GM23248 (cell line): ENCODE data around the gene C16orf78. TPM values are rescaled to one million over a fixed set of nuclear protein-coding genes. Genes with fewer than 3 reads are reported as not detected.

Experiments
- DNase-seq: peaks from one replicate; pipeline ENCODE4 v3.0.0-alpha.2; 2015
- H2AFZ ChIP-seq: fragments of 200-600 bp; sonication (generic); 2 replicates; pipeline ENCODE4 v1.6.1; 2016; ENCODE audit warnings: antibody characterized with exemption
- H3F3A ChIP-seq: fragments of 200-600 bp; sonication (generic); 2 replicates; pipeline ENCODE4 v1.6.1; 2016; ENCODE audit warnings: mild to moderate bottlenecking, antibody characterized with exemption, mixed run types; ENCODE audit not compliant: insufficient read depth
- H3K27ac ChIP-seq: fragments of 200-600 bp; sonication (generic); 2 replicates; pipeline ENCODE4 v1.5.1; 2016; ENCODE audit warnings: mild to moderate bottlenecking
- H3K27me3 ChIP-seq: fragments of 200-600 bp; sonication (generic); replicated peaks from 2 replicates; pipeline ENCODE4 v1.6.1; 2016; ENCODE audit warnings: mild to moderate bottlenecking; ENCODE audit not compliant: insufficient read depth
- H3K36me3 ChIP-seq: fragments of 200-600 bp; sonication (generic); 2 replicates; pipeline ENCODE4 v1.6.1; 2016; ENCODE audit warnings: low read depth, mild to moderate bottlenecking
- H3K4me1 ChIP-seq: fragments of 200-600 bp; sonication (generic); 2 replicates; pipeline ENCODE4 v1.6.1; 2016; ENCODE audit warnings: mild to moderate bottlenecking; ENCODE audit not compliant: insufficient read depth
- H3K4me2 ChIP-seq: fragments of 200-600 bp; sonication (generic); one replicate; pipeline ENCODE4 v1.6.1; 2016; ENCODE audit warnings: mild to moderate bottlenecking; ENCODE audit not compliant: unreplicated experiment
- H3K4me3 ChIP-seq: fragments of 200-600 bp; sonication (generic); 2 replicates; pipeline ENCODE4 v1.5.1; 2016; ENCODE audit warnings: mild to moderate bottlenecking
- H3K79me2 ChIP-seq: fragments of 200-600 bp; sonication (generic); 2 replicates; pipeline ENCODE4 v1.6.1; 2016; ENCODE audit warnings: mild to moderate bottlenecking; ENCODE audit not compliant: insufficient read depth
- H3K9ac ChIP-seq: fragments of 200-600 bp; sonication (generic); 2 replicates; pipeline ENCODE4 v1.6.1; 2016; ENCODE audit warnings: mild to moderate bottlenecking
- H3K9me2 ChIP-seq: fragments of 200-600 bp; sonication (generic); 2 replicates; pipeline ENCODE4 v1.6.1; 2016; ENCODE audit warnings: mixed run types, mild to moderate bottlenecking, moderate library complexity; ENCODE audit not compliant: insufficient read depth
- H3K9me3 ChIP-seq: fragments of 200-600 bp; sonication (generic); one replicate; pipeline ENCODE4 v1.6.1; 2017; ENCODE audit warnings: low read depth
- H4K20me1 ChIP-seq: fragments of 200-600 bp; sonication (generic); 2 replicates; pipeline ENCODE4 v1.6.0; 2016; ENCODE audit not compliant: insufficient read depth
- EZH2 ChIP-seq: fragments of 200-600 bp; sonication (generic); IDR thresholded peaks from 2 replicates; pipeline ENCODE4 v1.6.1; 2018; ENCODE audit warnings: antibody characterized with exemption, mild to moderate bottlenecking; ENCODE audit not compliant: insufficient read depth, poor library complexity, severe bottlenecking
- EZH2phosphoT487 ChIP-seq: fragments of 200-600 bp; sonication (generic); IDR thresholded peaks from 2 replicates; pipeline ENCODE4 v1.6.1; 2018; ENCODE audit warnings: antibody characterized with exemption, moderate library complexity, mild to moderate bottlenecking, low read depth; ENCODE audit not compliant: insufficient read depth
- WGBS, 2 experiments: methylation state at CpG; one replicate each; pipeline ENCODE4 v1.1.6; 2015 to 2017; ENCODE audit warnings: low lambda C conversion rate in 2 of 2, low coverage in 1 of 2; ENCODE audit errors: missing lambda C conversion rate in 2 of 2; 5-methylcytosine and 5-hydroxymethylcytosine counted together
- in situ Hi-C: fragments of 300-500 bp; cut with MboI; formaldehyde crosslinking; loops from 2 replicates; pipeline ENCODE4 v1.15.0; 2020
- polyA plus RNA-seq: library from polyadenylated mRNA; unstranded; fragments of >200 nt; fragmentation: Nextera tagmentation; extraction: Ambion mirVana; gene quantifications from 2 replicates; pipeline ENCODE4 v1.2.1, GENCODE V29; 2016
- total RNA-seq: library from RNA; depleted of rRNA; stranded (reverse); fragments of >200 nt; shearing (Covaris generic); gene quantifications from 2 replicates; pipeline ENCODE4 v1.2.3, GENCODE V29; 2014; rRNA removed

The C16orf78 gene
- total and polyA plus RNA-seq, 2 experiments from 2014 or later: not detected

- Histone ChIP-seq H3K9me3 (no peaks in the 10 kb centered on the region), H3K27me3 (no peaks in the 10 kb centered on the region), H3K27ac (no peak overlapping the region), H3K36me3 (no peaks in the 10 kb centered on the region), H3K4me1 (no peaks in the 10 kb centered on the region), H4K20me1 (no peaks in the 10 kb centered on the region), H3F3A (no peaks in the 10 kb centered on the region), H3K9me2 (no peaks in the 10 kb centered on the region), H3K9ac (no peak overlapping the region), H3K79me2 (no peaks in the 10 kb centered on the region), H3K4me3 (no peak overlapping the region), H3K4me2 (no peak overlapping the region), H2AFZ (no peak overlapping the region)
- no peak for DNase-seq
- no peak for TF ChIP-seq EZH2
- TF ChIP-seq EZH2phosphoT487: no peak
- in situ Hi-C loops: no loop called here
- 21 to 35% methylated on average over 5 of the region's 5 CpGs for WGBS, 2 experiments
Observed at GRCh38 chr16:49442805-49443204, 69.2 kb downstream of the C16orf78 start.

GRCh38 chr16:49443576-49443975, 70.0 kb downstream of the C16orf78 start:
- Histone ChIP-seq H3K27me3 (no peaks in the 10 kb centered on the region), H3K79me2 (no peaks in the 10 kb centered on the region), H3K27ac (no peak overlapping the region), H3K9ac (no peak overlapping the region), H2AFZ (no peak overlapping the region), H3K4me3 (no peak overlapping the region), H3K4me1 (no peaks in the 10 kb centered on the region), H3K4me2 (no peak overlapping the region), H3K36me3 (no peaks in the 10 kb centered on the region), H4K20me1 (no peaks in the 10 kb centered on the region), H3F3A (no peaks in the 10 kb centered on the region), H3K9me3 (no peaks in the 10 kb centered on the region), H3K9me2 (no peaks in the 10 kb centered on the region)
- 21 to 24% methylated on average over 8 to 9 of the region's 9 CpGs for WGBS, 2 experiments
- DNase-seq: no peak
- in situ Hi-C loops: no loop called here
- TF ChIP-seq EZH2 (no peak), EZH2phosphoT487 (no peak)

- no peak overlapping the region for H3K27ac ChIP-seq
- H3K27me3 ChIP-seq: 0 out of 2 replicates have a peak, but pooled peaks cover 5% of the 10 kb centered on the region
- H3K4me2 ChIP-seq: no peak overlapping the region
- H4K20me1 ChIP-seq: no peaks in the 10 kb centered on the region
- H3F3A ChIP-seq: no peaks in the 10 kb centered on the region
- in situ Hi-C loops: no loop called here
- H3K9ac ChIP-seq: no peak overlapping the region
- no peak overlapping the region for H2AFZ ChIP-seq
- H3K79me2 ChIP-seq: no peaks in the 10 kb centered on the region
- DNase-seq: no peak
- H3K4me1 ChIP-seq: no peaks in the 10 kb centered on the region
- WGBS, 2 experiments: 42 to 45% methylated on average over 2 of the region's 2 CpGs
- H3K4me3 ChIP-seq: no peak overlapping the region
- H3K36me3 ChIP-seq: no peaks in the 10 kb centered on the region
- TF ChIP-seq EZH2phosphoT487 (no peak), EZH2 (no peak)
- no peaks in the 10 kb centered on the region for H3K9me2 ChIP-seq
- no peaks in the 10 kb centered on the region for H3K9me3 ChIP-seq
Observed at GRCh38 chr16:49446805-49447204, 73.2 kb downstream of the C16orf78 start.

Other genes starting within 250 kb of the C16orf78 start
- gene CBLN1, start 92.0 kb upstream of the C16orf78 start, total RNA-seq: not detected in 2 replicates
- not detected in 2 replicates for gene CBLN1, start 92.0 kb upstream of the C16orf78 start, polyA plus RNA-seq